SH-SY5Y (cell line): ENCODE measurements around the gene TMEM87B.

ENCODE experiments used
- GATA2 ChIP-seq: IDR thresholded peaks from 2 replicates; pipeline ENCODE4 v1.6.1; 2011; ENCODE audit warnings: mild to moderate bottlenecking, low read depth, low read length
- GATA3 ChIP-seq: IDR thresholded peaks from 2 replicates; pipeline ENCODE4 v1.6.1; 2011; ENCODE audit warnings: low read depth, mild to moderate bottlenecking, low read length, moderate library complexity

- TF ChIP-seq GATA3 (no peak), GATA2 (no peak)
Measured at GRCh38 chr2:112024231-112024630, 30.8 kb upstream of the TMEM87B start.
